Measurements from ENCODE around the gene OTC.

DNA sequence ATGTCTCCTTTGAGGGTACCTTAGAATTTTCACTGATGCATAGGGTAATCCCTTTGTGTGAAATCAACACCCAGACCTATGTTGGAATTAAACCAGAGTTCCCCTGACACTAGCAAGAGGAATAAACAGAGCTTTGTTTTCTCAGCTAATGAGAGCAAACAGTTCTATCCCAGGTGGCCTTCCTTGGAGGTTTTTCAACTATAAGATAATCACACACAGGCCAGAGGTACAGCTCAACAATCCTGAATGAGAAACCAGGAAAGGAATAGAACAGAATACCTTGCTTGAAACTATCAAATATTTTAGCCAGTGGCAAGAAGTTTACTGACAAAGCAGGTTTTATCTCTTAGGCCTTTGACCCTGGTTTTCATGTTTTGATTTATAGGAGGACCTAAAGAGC lies 100.2 kb downstream of the OTC start:
- TF ChIP-seq EZH2 (IDR thresholded peaks at IDR 0.05; ENCODE audit: borderline replicate concordance) (no peak), EZH2phosphoT487 (IDR thresholded peaks at IDR 0.05; ENCODE audit: low read depth, severe bottlenecking, unreplicated experiment) (no peak)
- TF ChIP-seq, protein P1, sequence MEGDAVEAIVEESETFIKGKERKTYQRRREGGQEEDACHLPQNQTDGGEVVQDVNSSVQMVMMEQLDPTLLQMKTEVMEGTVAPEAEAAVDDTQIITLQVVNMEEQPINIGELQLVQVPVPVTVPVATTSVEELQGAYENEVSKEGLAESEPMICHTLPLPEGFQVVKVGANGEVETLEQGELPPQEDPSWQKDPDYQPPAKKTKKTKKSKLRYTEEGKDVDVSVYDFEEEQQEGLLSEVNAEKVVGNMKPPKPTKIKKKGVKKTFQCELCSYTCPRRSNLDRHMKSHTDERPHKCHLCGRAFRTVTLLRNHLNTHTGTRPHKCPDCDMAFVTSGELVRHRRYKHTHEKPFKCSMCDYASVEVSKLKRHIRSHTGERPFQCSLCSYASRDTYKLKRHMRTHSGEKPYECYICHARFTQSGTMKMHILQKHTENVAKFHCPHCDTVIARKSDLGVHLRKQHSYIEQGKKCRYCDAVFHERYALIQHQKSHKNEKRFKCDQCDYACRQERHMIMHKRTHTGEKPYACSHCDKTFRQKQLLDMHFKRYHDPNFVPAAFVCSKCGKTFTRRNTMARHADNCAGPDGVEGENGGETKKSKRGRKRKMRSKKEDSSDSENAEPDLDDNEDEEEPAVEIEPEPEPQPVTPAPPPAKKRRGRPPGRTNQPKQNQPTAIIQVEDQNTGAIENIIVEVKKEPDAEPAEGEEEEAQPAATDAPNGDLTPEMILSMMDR (IDR thresholded peaks at IDR 0.05; ENCODE audit: poor library complexity) = no peak

All from hepatocyte (in vitro differentiated cells).